OCI-LY1 (cell line): ENCODE data around the gene CFAP61.

ENCODE experiments used
- EZH2 ChIP-seq: fragments of 200-600 bp; sonication (generic), shearing (Covaris generic); IDR thresholded peaks from 2 replicates; pipeline ENCODE4 v1.8.0; 2017; ENCODE audit warnings: borderline replicate concordance, mixed run types, mild to moderate bottlenecking, antibody characterized with exemption, low read length, moderate library complexity, mixed read lengths
- TF ChIP-seq, protein P1 (sequence below): fragments of 200-600 bp; sonication (generic), shearing (Covaris generic); IDR thresholded peaks from 2 replicates; pipeline ENCODE4 v1.5.1; 2017; ENCODE audit warnings: mild to moderate bottlenecking, antibody characterized with exemption, low read length, moderate library complexity, mixed read lengths

DNA sequence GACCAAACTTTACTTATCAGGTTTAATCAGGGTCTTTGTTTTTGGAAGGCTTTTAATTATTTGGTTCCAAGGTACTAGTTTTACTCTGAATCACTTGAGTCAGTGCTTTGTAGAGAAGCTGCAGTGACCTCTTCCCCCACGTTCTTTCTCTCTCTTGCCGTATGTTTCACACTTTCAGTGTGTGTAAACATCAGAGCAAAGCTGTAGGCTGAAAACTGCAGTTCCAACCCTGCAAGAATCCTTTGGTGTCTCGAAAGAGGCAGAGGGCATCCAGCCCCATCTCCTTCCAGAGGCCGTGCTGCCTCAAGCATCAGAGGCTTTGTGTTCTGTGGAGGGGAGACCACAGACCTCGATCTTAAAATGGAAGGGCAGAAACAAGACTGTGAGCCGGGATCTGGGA, 42.1 kb downstream of the CFAP61 start:
- TF ChIP-seq, protein P1, sequence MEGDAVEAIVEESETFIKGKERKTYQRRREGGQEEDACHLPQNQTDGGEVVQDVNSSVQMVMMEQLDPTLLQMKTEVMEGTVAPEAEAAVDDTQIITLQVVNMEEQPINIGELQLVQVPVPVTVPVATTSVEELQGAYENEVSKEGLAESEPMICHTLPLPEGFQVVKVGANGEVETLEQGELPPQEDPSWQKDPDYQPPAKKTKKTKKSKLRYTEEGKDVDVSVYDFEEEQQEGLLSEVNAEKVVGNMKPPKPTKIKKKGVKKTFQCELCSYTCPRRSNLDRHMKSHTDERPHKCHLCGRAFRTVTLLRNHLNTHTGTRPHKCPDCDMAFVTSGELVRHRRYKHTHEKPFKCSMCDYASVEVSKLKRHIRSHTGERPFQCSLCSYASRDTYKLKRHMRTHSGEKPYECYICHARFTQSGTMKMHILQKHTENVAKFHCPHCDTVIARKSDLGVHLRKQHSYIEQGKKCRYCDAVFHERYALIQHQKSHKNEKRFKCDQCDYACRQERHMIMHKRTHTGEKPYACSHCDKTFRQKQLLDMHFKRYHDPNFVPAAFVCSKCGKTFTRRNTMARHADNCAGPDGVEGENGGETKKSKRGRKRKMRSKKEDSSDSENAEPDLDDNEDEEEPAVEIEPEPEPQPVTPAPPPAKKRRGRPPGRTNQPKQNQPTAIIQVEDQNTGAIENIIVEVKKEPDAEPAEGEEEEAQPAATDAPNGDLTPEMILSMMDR: no peak
- TF ChIP-seq EZH2: no peak
